Mammary epithelial cell (primary cell): ENCODE data around the gene FOXL2NB.

Source experiments
- EZH2 ChIP-seq: IDR thresholded peaks from 2 replicates; pipeline ENCODE4 v1.6.1; 2012; ENCODE audit warnings: low read length, inconsistent platforms, borderline replicate concordance
- TF ChIP-seq, protein P1 (sequence below), 2 donors: IDR thresholded peaks in 1 of 2; conservative IDR thresholded peaks in 1 of 2; 2 replicates each; pipeline ENCODE4 v1.5.1; 2011 to 2012; ENCODE audit warnings: inconsistent platforms in 2 of 2, low read length in 2 of 2, mild to moderate bottlenecking in 2 of 2, control low read depth in 1 of 2, low read depth in 1 of 2; ENCODE audit not compliant: insufficient read depth in 1 of 2; ENCODE audit errors: extremely low read depth in 1 of 2

DNA sequence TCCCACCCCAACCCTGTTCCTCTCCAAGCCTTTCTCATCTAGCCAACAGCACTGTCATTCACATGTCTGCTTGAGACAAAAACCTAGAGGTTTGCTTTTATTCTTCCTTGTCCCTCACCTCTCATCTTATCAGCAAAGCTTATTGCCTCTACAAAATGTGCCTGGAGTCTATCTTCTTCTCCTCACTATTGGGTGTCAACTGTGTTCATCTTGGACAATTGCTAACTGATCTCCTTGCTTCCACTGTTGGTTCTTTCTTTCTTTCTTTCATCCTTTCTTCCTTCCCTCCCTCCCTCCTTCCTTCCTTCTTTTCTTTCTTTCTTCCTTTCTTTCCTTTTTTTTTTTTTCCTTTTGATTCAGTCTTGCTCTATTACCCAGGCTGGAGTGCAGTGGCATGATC lies 48.3 kb upstream of the FOXL2NB start:
- TF ChIP-seq, protein P1, sequence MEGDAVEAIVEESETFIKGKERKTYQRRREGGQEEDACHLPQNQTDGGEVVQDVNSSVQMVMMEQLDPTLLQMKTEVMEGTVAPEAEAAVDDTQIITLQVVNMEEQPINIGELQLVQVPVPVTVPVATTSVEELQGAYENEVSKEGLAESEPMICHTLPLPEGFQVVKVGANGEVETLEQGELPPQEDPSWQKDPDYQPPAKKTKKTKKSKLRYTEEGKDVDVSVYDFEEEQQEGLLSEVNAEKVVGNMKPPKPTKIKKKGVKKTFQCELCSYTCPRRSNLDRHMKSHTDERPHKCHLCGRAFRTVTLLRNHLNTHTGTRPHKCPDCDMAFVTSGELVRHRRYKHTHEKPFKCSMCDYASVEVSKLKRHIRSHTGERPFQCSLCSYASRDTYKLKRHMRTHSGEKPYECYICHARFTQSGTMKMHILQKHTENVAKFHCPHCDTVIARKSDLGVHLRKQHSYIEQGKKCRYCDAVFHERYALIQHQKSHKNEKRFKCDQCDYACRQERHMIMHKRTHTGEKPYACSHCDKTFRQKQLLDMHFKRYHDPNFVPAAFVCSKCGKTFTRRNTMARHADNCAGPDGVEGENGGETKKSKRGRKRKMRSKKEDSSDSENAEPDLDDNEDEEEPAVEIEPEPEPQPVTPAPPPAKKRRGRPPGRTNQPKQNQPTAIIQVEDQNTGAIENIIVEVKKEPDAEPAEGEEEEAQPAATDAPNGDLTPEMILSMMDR (conservative IDR thresholded peaks at IDR 0.05 in 1 of 2, IDR thresholded peaks at IDR 0.05 in 1 of 2; ENCODE audit: extremely low read depth in 1 of 2, insufficient read depth in 1 of 2, low read depth in 1 of 2, low read length in 2 of 2), result no peak
- TF ChIP-seq EZH2, result no peak
